Right ventricle myocardium superior (tissue), 1 donor: ENCODE results near the gene LTO1. TPM values are rescaled to one million over a fixed set of nuclear protein-coding genes. Genes with fewer than 3 reads are reported as not detected.

Experiments used
- ATAC-seq: fragments of 200-7000 bp; cut with Tn5 transposase; one replicate; pipeline ENCODE4 v1.9.1; 2020; ENCODE audit warnings: mild to moderate bottlenecking; ENCODE audit not compliant: poor library complexity
- DNase-seq: peaks from one replicate; pipeline ENCODE4 v3.0.0-alpha.2; 2020
- intact Hi-C: fragments of 100-400 bp; cut with DNase I; formaldehyde crosslinking; loops from one replicate; pipeline ENCODE4 v1.11.2; 2022
- total RNA-seq: library from RNA; stranded (reverse); fragmentation: NEBNext Ultra II Directional; extraction: Animal tissue kit (Norgen Biotek cat#: 25700); gene quantifications from one replicate; pipeline ENCODE4 v1.2.1, GENCODE V29; 2021
- donor health status: DM: no; HTN: yes; CAD: no; lungs with severe emphysema.

LTO1 gene
- total RNA-seq, 1 donor from 2014 or later, result 7.3 TPM

DNA sequence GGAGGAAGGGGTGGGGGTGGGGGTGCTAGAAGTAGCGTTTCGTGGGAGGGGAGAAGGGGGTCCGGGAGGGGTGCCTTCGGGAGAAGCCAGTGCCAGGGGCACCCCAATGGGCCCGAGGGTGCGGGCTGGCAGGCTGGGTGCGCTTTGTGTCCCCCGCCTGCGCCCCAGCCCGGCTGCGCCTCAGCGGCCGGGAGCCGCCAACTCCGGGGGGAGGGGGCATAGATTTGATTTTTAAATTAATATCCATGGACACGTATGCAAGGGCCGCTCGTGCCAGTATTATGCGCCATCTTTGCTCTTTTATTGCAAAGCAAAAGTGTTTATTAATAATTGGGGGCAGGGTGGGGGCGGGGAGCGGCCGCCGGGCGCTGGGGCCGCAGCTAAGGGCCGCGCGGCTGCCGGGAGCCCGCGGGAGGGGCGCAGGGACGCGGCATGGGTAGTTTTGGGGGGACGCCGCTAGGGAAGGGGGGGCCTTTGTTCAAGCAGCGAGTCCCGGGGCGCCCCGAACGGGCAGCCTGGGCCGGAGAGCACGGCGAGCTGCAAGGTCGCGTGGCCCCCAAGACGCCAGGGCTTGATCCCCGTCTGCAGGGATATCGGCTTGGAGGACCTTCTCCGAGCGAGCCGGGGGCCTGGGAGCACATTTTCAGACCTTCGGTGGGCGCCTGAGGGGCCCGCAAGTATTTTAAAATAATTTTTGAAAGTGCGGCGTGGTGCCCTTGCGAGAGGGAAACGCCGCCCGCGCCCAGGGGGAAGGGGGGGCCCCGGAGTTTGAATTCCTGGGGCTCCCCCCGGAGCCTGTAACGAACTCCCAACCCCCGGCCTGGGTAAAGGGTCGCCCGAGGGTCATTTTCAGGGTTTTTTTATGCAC, 33.2 kb downstream of the LTO1 start:
- no peak for DNase-seq
- intact Hi-C loops, result loop anchor here (2.0 kb wide), 1 partner anchor 345 kb away; no protein-coding TSS in a partner anchor
- ATAC-seq, result no peak

DNA sequence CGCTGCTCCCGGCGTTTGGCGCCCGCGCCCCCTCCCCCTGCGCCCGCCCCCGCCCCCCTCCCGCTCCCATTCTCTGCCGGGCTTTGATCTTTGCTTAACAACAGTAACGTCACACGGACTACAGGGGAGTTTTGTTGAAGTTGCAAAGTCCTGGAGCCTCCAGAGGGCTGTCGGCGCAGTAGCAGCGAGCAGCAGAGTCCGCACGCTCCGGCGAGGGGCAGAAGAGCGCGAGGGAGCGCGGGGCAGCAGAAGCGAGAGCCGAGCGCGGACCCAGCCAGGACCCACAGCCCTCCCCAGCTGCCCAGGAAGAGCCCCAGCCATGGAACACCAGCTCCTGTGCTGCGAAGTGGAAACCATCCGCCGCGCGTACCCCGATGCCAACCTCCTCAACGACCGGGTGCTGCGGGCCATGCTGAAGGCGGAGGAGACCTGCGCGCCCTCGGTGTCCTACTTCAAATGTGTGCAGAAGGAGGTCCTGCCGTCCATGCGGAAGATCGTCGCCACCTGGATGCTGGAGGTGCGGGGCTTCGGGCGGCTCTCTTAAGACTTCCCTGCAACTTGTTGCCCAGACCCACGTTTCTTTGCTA, 34.1 kb downstream of the LTO1 start, which contains the start of gene CCND1:
TSS of gene CCND1 (plus strand) at position 162 of the 587 bp plus-strand sequence. CDS start at position 320, 158 bp downstream.
- intact Hi-C loops, result no loop called here
- ATAC-seq (peak; percentile 39), DNase-seq (peak; percentile 83)

DNA sequence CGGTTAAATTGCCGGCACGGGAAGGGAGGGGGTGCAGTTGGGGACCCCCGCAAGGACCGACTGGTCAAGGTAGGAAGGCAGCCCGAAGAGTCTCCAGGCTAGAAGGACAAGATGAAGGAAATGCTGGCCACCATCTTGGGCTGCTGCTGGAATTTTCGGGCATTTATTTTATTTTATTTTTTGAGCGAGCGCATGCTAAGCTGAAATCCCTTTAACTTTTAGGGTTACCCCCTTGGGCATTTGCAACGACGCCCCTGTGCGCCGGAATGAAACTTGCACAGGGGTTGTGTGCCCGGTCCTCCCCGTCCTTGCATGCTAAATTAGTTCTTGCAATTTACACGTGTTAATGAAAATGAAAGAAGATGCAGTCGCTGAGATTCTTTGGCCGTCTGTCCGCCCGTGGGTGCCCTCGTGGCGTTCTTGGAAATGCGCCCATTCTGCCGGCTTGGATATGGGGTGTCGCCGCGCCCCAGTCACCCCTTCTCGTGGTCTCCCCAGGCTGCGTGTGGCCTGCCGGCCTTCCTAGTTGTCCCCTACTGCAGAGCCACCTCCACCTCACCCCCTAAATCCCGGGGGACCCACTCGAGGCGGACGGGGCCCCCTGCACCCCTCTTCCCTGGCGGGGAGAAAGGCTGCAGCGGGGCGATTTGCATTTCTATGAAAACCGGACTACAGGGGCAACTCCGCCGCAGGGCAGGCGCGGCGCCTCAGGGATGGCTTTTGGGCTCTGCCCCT, 34.7 kb downstream of the LTO1 start:
- ATAC-seq (no peak), DNase-seq (peak; percentile 66)
- intact Hi-C loops, result no loop called here

DNA sequence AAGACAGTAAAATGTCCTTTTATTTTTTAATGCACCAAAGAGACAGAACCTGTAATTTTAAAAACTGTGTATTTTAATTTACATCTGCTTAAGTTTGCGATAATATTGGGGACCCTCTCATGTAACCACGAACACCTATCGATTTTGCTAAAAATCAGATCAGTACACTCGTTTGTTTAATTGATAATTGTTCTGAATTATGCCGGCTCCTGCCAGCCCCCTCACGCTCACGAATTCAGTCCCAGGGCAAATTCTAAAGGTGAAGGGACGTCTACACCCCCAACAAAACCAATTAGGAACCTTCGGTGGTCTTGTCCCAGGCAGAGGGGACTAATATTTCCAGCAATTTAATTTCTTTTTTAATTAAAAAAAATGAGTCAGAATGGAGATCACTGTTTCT, 35.3 kb downstream of the LTO1 start:
- intact Hi-C loops, result loop anchor here (5.0 to 10.0 kb wide), 2 partner anchors 158 to 195 kb away; partner anchors contain the start of gene LINC01488
- ATAC-seq, result no peak
- DNase-seq, result no peak

DNA sequence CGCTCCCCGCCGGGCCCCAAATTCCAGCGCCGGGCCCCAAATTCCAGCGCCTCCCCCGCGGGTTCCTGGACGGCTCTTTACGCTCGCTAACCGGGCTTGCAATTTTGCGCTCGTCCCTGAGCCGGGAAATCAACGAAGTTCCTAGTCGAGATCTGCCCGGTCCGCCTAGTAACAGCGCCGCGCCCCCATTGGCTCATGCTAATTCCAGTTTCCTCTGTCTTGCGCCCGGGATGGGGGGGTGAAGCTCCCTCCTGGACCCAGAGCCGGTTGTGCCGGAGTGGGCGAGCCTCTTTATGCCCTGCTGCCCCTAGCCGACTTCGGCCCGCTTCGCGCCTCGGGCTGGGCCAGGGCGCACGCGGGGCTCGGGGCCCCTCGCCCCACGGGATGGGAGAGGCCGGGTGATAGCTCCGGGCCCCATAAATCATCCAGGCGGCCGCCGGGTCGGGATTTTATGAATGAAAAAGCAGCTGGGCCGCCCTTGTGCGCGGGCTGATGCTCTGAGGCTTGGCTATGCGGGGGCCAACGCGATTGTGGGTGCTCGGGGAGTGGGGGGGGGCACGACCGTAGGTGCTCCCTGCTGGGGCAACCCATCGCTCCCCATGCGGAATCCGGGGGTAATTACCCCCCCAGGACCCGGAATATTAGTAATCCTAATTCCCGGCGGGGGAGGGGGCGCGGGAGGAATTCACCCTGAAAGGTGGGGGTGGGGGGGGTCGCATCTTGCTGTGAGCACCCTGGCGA, 36.0 kb downstream of the LTO1 start:
- intact Hi-C loops, result loop anchor here (5.0 to 10.0 kb wide), 2 partner anchors 157 to 194 kb away; partner anchors contain the start of gene LINC01488
- peak; percentile 94 for DNase-seq
- peak; percentile 53 for ATAC-seq

DNA sequence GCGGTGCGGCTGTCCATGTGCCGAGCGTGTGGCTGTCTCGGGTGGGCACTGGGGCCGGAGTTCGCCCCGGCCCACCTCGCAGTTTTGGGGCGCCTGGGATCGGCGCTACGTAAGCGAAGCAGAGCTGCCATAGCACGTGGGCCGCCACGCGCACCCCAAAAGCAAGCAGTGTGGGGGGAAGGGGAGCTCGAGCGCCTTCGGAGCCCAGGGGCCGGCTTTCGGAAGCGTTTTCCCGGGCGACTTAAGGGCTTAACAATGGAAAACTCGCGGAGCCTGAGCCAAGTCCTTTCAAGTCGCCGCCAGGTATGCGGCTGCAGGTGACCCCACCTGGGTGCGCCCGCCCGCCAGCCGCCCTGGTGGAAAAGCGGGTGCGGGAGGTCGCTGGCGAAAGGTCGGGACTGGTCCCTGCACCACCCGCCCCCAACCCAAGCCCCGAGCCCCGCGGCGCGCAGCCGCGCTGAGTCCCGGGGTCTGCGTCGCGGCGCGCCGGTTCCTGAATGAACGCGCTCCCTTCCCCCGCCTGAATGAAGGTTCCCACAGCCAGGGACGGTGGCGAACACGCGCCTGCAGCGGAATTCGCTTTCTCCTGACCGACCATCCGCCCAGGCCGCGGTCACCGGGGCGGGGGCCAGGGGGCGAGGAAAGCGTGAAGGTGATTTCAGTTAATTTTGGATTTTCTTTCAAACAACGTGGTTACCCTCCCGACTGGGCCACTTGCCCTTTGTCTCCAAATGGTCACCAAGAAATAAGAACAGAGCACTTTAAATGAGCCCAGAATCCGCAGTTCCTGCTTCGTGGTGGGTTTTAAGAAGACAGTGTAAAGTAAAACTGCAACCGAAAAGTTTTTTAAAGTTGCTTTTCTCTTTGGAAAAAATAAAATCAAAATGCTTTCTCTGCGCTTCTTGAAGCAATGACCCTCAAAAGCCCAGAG, 36.9 kb downstream of the LTO1 start:
- DNase-seq, result peak; percentile 71
- intact Hi-C loops, result loop anchor here (5.0 to 10.0 kb wide), 2 partner anchors 156 to 193 kb away; partner anchors contain the start of gene LINC01488
- ATAC-seq, result no peak

DNA sequence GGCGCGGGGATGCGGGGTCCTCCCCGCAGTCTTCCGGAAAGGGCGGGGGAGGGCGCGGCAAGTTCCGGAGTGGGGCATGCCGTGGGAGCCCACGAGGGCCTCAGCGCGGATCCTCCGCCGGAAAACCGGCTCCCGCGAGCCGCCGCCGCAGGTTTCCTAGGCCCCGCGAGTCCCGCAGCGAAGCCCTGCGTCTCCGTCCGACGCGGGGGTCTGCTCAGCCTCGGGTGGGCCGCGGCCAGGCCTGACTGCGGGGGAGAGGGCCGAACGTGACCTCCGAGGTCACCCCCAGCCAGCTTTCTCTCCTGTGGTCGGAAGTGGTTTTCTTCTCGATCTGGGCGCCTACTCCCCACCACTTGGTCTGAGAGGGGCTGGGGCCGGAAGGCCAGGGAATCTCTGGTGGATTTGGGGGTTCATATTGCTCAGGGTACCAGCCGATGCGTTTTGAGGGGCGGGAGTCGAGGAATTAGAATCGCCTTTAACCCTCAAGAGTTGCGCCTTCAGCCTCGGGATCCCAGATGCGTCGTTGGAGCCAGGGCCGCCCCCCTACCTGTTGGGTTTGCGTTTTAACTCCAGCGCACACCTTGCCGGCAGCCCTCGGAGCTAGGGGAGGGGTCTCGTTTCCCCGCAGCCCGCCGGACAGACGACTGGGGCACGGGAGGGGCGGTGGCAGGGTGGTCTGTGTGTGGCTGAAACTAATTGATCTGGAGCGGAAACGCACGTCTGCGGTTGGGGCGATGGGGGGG, 37.8 kb downstream of the LTO1 start:
- DNase-seq (no peak), ATAC-seq (no peak)
- intact Hi-C loops, result loop anchor here (5.0 to 10.0 kb wide), 2 partner anchors 155 to 193 kb away; partner anchors contain the start of gene LINC01488

DNA sequence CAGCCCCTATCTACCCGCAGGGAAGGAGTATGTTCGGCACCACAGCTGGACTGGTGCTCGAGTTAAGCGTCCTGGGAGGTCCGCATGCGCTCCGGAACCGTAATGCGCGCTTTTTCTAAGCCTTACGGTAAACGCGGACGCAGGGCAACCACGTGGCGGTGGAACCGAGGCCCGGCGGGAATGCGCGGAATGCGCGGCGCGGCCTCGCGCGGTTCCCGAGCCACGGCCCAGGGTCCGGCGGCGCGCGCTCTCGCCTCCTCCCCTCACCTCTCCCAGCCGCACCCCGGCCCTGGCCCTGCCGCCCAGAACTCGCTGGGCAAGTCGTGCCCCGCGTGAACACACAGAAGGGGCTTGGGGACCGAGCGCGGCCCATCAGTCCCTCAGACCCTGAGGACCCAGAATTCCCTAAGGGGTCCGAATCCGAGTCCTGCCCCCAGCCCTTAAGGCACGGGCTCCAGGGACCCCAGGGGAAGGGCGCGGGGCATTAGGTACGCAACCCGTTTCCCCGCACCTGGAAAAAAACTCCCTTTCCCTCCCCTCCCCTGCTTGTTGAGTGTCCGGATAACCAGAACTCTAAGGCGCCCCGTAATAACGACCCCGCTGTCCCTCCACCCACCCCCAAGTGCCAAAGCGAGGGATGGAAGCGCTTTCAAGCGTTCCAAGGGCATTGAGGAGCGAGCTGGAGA, 38.5 kb downstream of the LTO1 start:
- intact Hi-C loops, result loop anchor here (5.0 to 10.0 kb wide), 2 partner anchors 154 to 192 kb away; partner anchors contain the start of gene LINC01488
- peak; percentile 85 for DNase-seq
- ATAC-seq, result peak; percentile 70

DNA sequence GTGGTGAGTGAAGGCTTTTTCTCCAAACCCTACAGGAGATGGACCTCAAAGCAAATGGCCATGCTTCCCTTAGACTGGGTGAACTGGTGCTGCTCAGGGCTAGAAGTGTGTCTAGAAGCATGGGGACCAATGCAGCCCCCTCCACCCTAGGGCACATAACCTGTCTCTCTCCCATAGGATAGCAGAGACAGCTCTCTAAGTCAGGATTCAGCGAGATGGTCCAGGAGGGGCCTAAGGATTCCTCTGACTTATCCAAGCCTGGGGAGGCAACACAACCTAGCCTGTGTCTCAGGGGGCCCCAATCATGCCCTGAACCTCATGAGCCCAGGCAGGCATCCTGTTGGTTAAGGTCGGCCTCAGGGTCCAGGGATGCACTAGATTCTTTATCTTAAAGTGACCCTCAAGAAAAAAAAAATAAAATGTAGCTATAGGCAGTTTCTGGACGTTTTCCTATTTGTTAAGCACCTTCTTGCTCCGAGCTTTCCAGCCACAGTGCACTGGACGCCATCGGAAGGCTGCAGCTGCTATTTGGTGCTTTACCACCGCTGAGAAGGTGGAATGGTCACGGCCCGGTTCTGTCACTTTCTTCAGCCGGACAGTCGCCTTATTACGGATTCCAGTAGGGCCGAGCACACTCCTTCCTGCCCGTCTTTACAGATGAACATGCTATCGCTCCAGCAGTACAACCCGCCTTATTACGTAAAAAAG, 39.2 kb downstream of the LTO1 start:
- intact Hi-C loops, result loop anchor here (5.0 to 10.0 kb wide), 2 partner anchors 154 to 191 kb away; partner anchors contain the start of gene LINC01488
- DNase-seq (no peak), ATAC-seq (no peak)

DNA sequence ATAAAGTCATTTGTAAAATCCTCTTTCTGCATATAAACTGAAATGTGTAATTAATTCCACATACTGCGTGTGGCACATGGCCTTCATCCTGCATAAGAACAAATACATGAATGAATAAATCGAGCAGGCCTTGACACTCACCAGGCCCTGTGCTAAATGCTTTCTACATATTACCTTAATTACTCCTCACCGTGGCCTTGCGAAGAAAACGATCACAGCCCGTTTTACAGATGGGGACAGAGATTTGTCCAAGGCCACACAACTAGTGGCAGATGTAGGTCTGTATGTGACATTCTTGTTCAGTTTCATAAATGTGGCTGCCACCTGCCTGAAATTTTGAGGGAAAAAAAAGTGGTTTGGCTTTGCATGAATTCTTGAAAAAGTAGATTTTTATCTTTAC, 40.0 kb downstream of the LTO1 start:
- no peak for DNase-seq
- no peak for ATAC-seq
- intact Hi-C loops, result loop anchor here (5.0 to 10.0 kb wide), 2 partner anchors 153 to 190 kb away; partner anchors contain the start of gene LINC01488

DNA sequence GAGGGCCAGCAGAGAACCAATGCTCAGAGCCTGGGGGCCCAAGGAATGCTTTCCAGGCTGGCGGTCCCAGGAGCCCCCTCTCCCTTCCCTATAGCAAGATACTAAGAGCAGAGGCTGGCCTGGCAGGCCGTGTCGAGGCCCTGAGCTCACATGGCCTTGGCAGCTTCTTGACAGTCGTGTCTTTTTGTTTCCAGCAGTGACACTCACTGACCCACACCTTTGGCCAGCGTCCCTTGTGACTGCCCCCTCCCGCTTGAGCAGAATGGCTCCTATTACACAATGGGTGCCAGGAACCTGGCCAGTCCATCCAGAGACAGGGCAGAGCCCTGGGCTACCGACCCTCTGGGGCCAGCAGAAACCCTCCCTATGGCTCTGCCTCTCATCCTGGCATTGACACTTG, 40.6 kb downstream of the LTO1 start:
- ATAC-seq, result peak; percentile 23
- DNase-seq, result peak; percentile 64
- intact Hi-C loops, result loop anchor here (10.0 kb wide), 1 partner anchor 190 kb away; no protein-coding TSS in a partner anchor

DNA sequence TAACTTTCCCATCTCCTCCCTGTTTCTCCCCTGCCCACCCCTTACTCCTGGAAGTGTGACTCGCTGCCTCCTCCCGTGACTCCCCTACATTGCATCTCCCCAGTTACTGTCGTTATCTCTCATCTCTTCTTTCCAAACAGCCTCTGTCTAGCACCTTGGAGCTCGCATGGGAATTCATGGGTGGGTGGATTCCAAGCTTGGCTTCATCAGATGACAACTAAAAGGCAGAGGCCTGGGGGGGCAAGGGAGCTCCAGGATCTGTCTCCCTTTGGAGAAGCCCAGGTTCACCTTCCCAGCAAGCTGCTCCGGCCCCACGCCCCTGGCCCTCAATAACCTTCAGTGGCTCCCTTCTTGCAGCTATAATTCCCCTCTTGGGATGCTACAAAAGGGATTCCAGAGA, 41.1 kb downstream of the LTO1 start:
- ATAC-seq (no peak), DNase-seq (no peak)
- intact Hi-C loops, result loop anchor here (10.0 kb wide), 1 partner anchor 189 kb away; no protein-coding TSS in a partner anchor

DNA sequence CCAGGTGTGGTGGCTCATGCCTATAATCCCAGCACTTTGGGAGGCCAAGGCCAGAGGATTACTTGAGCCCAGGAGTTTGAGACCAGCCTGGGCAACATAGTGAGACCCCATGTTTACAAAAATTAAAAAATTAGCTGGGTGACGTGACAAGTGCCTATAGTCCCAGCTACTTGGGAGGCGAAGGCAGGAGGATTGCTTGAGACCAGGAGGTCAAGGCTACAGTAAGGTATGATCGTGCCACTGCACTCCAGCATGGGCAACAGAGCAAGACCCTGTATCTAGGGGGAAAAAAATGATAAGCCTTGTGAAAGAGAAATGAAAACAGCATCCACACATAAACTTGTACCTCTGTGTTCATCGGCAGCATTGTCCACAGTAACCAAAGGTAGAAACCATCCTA, 42.3 kb downstream of the LTO1 start:
- intact Hi-C loops, result loop anchor here (10.0 kb wide), 1 partner anchor 188 kb away; no protein-coding TSS in a partner anchor
- no peak for ATAC-seq

DNA sequence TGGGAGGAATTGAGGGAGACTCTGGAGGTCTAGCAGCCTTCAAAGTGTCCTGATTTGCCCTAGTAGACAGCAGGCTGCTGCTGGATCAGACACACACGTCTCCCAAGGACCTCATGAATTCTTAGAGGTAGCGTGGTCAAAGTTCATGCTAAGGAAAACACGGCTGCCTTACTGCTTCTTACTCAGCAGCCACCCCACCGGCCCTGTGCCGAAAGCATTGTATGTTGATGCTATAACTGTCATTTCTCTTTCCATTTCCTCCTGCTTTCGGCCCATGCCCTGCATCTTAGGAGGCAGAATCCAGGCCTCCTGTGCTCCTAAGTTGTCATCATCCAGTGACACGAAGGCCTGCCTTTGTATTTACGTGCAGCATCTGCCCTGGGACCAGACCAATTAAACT, 44.7 kb downstream of the LTO1 start:
- no peak for ATAC-seq
- intact Hi-C loops, result loop anchor here (10.0 kb wide), 1 partner anchor 186 kb away; no protein-coding TSS in a partner anchor
- no peak for DNase-seq

More for the DNA sequence above, 42.3 kb downstream of the LTO1 start:
- no peak for DNase-seq

DNA sequence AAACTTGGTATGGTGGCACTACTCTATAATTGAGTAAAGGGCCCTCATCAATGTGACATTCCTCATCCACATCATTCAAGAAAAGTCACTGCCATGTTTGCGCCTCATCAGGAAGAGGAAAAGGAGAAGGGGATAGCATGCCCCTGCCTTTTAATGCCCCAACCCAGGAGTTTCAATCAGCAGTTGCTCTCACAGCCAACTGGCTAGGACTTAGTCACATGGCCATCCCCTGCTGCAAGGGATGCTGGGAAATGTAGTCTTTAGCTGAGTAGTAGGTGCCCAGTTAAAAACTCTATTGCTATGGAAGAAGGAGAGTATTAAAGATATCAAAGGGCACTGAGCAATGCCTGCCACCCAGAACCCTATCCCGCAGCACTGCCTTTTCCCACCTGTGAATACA, 45.1 kb downstream of the LTO1 start:
- intact Hi-C loops, result loop anchor here (10.0 kb wide), 1 partner anchor 185 kb away; no protein-coding TSS in a partner anchor
- ATAC-seq (no peak), DNase-seq (no peak)
